HuH-7.5 (cell line): Measurements from ENCODE around the gene DHRS1.
"Not testable (repeated sequence)": the region's sequence is repeated elsewhere in the genome, so short reads cannot be mapped to it uniquely, and the experiment has no call there.

Experiments
- DNase-seq: peaks from one replicate; pipeline ENCODE4 v3.0.0; 2011; ENCODE audit warnings: low spot score

DHRS1 gene

GRCh38 chr14:24246765-24247212, 52.8 kb downstream of the DHRS1 start:
- no peak for DNase-seq

- not testable (repeated sequence) for DNase-seq
Observed at GRCh38 chr14:24245350-24245749, 54.2 kb downstream of the DHRS1 start.

- DNase-seq = no peak
Observed at GRCh38 chr14:24243336-24243836, 56.2 kb downstream of the DHRS1 start.

DNA sequence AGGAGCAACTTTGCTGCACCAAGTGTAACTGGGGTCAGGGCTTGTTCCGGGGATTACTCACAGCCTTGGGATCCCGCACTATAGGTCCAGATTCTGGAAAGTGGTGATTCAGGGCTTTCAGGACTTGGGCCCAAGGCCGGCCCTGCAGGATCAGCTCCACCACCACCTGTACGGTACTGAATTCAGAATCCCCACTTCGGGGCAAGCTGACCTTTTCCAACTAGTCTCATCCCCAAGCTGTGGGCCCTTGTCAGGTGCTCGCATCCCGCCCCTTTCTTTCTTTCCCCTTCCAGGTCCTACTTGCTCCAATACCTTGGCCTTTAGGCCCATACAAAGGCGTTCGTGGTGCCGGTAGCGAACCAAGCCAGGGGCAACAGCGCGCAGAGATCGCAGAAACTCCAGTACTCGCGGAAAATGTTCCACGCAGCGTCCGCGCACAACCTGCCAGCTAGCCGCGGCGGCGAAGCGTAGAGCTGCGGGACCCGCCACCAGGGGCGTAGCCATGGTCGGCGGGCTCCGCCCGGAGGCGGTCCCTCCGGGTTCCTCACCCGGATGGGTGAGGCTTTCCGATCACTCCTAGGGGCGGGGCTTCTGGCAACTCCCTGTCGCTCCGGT, 57.6 kb downstream of the DHRS1 start:
- DNase-seq = peak; percentile 89
